Activated CD8-positive, alpha-beta memory T cell treated with anti-CD3 and anti-CD28 coated beads for 1 hour (primary cell): ENCODE results near the gene NOL6.
"Not testable (repeated sequence)": the region's sequence is repeated elsewhere in the genome, so short reads cannot be mapped to it uniquely, and the experiment has no call there.

Experiments
- DNase-seq, 2 donors: peaks; one replicate each; pipeline ENCODE4 v3.0.0-alpha.2; 2020; ENCODE audit warnings: low read depth in 1 of 2; ENCODE audit errors: extremely low read depth in 1 of 2

Gene NOL6

DNA sequence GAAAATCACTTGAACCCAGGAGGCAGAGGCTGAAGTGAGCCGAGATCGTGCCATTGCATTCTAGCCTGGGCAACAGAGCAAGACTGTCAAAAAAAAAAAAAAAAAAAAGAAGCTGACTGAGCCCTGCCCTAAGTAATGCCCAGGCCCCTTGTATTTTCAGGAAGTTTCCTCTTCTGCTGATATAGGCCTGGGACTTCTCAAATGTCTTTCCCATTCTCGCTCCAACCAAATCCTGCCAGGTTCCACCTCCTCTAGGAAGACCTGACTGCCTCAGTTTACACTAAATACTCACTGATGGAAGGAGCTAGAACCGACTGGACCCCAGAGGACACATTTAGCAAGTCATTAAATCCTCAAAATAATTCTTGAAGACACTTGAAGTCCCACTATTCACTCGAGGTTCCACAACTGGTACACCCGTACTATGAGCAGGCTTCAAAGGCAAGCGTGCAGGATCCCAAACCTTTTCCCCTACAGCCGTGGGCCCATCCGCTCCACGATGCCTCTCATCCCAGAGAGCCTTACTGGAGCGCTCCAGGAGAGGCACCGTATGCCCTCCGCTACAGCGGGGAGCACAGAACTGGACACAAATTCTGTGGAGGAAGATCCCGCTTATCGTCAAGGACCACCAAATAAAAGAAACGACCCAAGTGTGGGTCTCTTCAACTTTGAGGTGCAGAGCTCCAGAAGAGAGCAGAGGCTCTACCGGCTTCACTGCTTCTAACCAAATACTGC lies 676 bp downstream of the NOL6 start:
- no peak for DNase-seq

GRCh38 chr9:33472171-33472880 lies 1.4 kb downstream of the NOL6 start:
- no peak for DNase-seq

DNA sequence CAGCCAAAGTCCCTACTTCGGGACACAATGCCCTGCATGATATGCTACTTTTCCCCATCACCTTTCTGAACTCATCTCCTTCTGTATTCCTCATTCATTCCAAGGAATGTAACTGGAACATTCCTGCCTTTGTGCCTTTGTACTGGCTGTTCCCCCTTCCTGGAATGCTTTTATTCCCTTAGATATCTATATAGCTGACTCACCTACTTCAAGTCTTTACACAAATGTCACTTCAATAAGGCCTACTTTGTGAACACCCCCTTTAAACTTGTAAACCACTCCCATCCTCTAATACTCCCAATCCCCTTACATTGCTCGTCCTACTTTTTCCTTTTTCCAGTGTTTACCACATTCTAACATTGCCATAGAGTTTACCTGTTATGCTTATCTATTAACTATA lies 2.4 kb downstream of the NOL6 start:
- DNase-seq: no peak

DNA sequence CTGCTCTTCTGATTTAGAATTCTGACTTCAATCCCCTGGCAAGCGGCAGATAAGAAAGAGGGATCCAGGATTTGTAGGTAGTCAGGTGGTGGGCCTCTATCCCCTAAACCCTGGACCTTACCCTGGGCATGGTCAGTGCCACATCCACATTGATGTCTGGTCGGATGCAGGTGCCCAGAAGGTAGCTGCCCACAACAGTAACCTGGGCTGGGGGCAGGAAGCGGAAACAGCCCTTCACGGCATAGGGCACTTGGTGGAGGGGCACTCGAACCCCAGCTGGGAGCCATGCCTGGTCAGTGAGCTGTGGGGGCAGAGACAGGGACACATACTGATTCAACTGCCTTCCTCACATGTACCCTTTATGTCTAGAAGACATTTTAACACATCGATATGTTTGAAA lies 3.8 kb downstream of the NOL6 start:
- DNase-seq: no peak

- DNase-seq: no peak
These were observed 4.7 kb downstream of the NOL6 start for GRCh38 chr9:33468797-33469621.

GRCh38 chr9:33468215-33468730 lies 5.5 kb downstream of the NOL6 start:
- DNase-seq: no peak

GRCh38 chr9:33467526-33467925 lies 6.2 kb downstream of the NOL6 start:
- no peak for DNase-seq

DNA sequence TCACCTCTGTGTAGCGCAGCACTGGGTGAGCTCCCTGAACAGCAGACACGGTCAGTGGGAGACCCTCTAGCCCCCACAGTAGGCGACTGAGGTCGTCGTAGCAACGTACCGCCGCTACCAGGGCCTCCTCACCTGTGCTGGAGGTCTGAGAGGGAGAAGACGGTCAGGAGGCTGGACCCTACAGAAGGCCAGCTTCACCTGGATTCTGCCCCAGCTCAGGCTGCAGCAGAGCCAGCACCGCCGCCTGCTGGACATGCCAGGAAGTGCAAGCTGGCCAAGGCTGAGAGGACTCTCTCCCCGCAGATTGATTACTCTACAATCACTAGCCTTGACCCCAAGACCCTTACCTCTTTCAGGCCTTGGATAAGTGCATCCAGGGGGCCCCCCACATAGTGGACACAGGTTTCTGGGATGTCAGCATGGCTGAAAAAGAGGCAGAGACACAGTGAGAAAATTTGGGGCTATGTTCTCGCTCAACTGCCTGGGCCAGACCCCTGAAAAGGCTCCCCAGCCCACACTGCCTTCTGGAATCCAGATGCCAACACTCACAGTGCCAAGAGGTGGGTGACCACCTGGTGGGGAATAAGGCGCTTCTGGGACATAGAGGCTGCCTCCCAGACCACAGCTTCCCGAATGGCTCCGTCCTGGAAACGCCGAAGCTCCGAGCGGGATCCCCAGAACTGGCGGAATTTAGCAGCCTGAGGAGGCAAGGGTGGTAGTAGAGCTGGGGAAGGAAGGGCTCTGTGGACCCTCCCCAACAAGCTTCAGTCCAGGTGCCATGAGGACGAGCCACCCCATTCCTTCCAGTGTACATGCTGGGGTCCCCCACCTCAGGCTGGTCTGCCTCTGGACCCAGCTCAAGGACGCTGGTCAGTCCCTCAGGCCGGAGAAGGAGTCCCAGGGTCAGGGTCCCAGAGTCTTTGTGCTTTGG lies 6.9 kb downstream of the NOL6 start:
- DNase-seq: peak; percentile 45 to 63

DNA sequence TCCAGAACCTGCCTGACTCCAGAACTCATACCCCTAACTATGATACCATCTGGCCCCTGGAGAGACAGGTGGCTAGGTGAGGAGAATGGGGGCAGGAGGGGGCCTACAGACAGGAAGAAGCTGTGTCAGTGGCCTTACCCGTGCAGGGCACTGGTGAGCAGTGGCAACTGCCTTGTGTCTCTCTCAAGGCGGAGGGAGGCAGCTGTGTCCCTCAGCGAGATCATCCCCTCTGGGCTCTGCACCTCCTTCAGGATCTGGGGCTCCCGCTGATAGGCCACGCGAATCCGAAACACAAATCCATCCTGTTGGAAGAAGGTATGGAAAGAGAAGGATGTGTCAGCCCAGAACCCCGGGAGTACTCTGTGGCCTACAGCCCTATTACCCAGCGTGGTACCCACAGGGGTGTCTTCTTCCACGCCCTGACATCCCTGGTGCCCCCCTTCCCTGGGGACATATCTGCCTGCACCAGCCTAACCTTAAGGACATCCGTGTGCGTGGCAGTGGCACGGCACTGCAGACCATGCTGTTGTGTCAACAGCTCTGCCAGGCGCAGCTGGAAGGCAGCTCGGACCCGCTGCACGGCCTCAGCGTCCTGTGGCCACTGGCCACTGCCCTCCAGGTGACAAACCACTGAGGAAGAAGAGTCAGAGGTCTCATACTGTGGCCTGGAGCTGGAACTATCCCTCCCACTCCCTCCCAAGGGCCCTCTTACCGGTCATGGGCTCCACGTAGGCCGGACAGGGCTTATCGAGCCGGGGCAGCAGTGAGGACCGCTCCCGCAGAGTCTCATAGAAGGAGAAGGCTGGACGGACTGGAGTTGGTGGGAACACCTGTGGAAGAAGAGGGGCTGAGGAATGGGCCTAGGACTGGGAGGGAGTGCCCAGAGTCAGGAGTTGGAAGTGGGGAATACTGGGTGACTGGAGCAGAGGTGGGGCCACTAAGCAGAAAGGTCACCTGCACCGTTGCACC lies 7.8 kb downstream of the NOL6 start:
- DNase-seq: no peak

DNA sequence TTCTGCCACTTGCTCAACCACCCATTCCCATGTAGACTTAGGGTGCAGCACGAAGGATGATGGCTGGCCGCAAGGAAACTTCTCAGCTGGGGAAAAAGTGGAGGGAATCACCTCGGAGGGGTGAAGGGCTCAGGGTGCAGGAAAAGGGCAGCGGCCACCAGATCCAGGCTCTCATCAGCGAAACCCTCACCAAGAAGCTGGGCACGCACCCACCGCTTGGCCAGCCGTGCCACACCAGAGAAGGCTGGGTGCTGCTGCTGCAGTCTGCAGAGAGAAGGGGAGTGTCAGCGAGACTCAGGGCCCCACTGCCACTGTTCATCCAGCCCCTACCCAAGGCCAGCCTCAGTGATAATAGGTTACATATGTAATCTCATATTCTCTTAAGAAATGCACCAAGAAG lies 8.6 kb downstream of the NOL6 start:
- DNase-seq: no peak

- no peak for DNase-seq
These were observed 9.6 kb downstream of the NOL6 start for GRCh38 chr9:33464045-33464636.

GRCh38 chr9:33463151-33463550 lies 10.6 kb downstream of the NOL6 start:
- DNase-seq: no peak

- DNase-seq: no peak
These were observed 12.2 kb downstream of the NOL6 start for GRCh38 chr9:33461492-33461891.

GRCh38 chr9:33460854-33461253 lies 12.9 kb downstream of the NOL6 start:
- no peak for DNase-seq

DNA sequence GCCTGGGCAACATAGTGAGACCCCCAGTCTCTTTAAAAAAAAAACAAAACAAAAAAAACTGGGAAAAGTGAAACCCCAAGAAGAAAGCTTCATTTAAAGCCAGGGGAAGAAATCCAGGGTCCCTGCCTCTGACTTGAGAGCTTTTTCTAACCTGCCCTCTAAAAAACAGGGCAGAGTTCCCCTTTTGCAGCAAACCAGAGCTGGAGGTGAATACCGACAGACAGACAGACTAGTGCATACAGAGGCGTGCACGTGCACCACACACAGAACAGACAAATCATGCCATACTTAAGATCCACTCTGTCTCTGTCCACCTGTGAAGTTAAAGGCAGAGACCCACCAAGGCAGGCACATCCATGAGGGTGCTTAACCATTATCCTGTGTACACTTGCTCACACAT lies 14.6 kb downstream of the NOL6 start:
- no peak for DNase-seq

GRCh38 chr9:33458444-33458843 lies 15.3 kb downstream of the NOL6 start:
- DNase-seq: peak; percentile 40 to 49

DNA sequence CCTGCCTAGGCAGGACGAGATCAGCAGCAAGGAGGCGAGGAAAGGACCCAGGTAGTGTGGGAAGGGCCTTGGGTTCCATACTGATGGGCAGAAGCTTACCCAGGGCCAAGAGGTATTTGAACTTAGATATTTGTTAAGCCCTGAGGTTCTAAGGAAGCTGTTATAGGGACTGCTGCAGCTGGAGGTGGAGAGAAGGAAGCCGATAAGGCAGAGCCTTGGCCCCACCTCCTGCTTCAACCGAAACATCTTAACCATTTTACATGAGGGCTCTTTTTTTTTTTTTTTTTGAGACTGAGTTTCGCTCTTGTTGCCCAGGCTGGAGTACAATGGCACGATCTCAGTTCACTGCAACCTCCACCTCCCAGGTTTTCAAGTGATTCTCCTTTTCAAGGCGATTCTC lies 17.8 kb downstream of the NOL6 start:
- DNase-seq: no peak

GRCh38 chr9:33455456-33455855 lies 18.3 kb downstream of the NOL6 start:
- DNase-seq: not testable (repeated sequence)

- not testable (repeated sequence) for DNase-seq
These were observed 19.1 kb downstream of the NOL6 start for GRCh38 chr9:33454661-33455026.
